HEK293 (cell line): ENCODE measurements around the gene CCSER2.

Experiments used
- CTCF ChIA-PET: fragments of 350-600 bp; formaldehyde crosslinking; extraction: SDS; loops from one replicate; lab custom pipeline; 2021; ENCODE audit warnings: antibody characterized with exemption; lab: Yijun Ruan, JAX
- POLR2A ChIA-PET: fragments of 300-600 bp; formaldehyde crosslinking; extraction: SDS; loops from one replicate; lab custom pipeline; 2020; ENCODE audit warnings: antibody characterized with exemption, inconsistent platforms; lab: Yijun Ruan, JAX
- H3K27ac ChIP-seq: fragments of 200-500 bp; sonication (Bioruptor generic); 2 replicates; pipeline ENCODE4 v1.5.1; 2014; ENCODE audit warnings: low read depth, low read length, control low read depth, inconsistent platforms; ENCODE audit errors: extremely low read depth
- H3K36me3 ChIP-seq, 2 experiments: fragments of 200-500 bp in 1 of 2; sonication (Bioruptor generic) in 1 of 2; 1 replicate in 1 of 2; 2 replicates in 1 of 2; pipeline ENCODE4 v1.5.1; 2014 to 2017; ENCODE audit warnings: inconsistent platforms in 2 of 2, low read length in 2 of 2; ENCODE audit not compliant: control insufficient read depth in 2 of 2, insufficient read depth in 1 of 2
- H3K4me1 ChIP-seq: fragments of 200-500 bp; sonication (Bioruptor generic); 2 replicates; pipeline ENCODE4 v1.5.1; 2014; ENCODE audit warnings: mild to moderate bottlenecking, low read length, inconsistent platforms; ENCODE audit not compliant: control insufficient read depth, insufficient read depth
- H3K4me3 ChIP-seq: 2 replicates; pipeline ENCODE4 v1.5.1; 2011; ENCODE audit warnings: low read depth, mild to moderate bottlenecking, control low read depth, low read length, moderate library complexity
- H3K9me3 ChIP-seq: fragments of 200-500 bp; sonication (Bioruptor generic); 2 replicates; pipeline ENCODE4 v1.5.1; 2014; ENCODE audit warnings: low read depth, low read length, inconsistent platforms; ENCODE audit not compliant: control insufficient read depth, insufficient read depth
- EGR2 ChIP-seq: fragments of 450-650 bp; formaldehyde crosslinking; IDR thresholded peaks from 2 replicates; pipeline ENCODE4 v1.5.1; 2016; ENCODE audit warnings: low read depth, missing biosample characterization, missing genetic modification characterization
- KLF9 ChIP-seq: fragments of 450-650 bp; formaldehyde crosslinking; IDR thresholded peaks from 2 replicates; pipeline ENCODE4 v1.5.1; 2016; ENCODE audit warnings: missing biosample characterization, missing genetic modification characterization, low read depth
- MEIS1 ChIP-seq: sonication (generic); formaldehyde crosslinking; IDR thresholded peaks from 2 replicates; pipeline ENCODE4 v1.8.1; 2022; ENCODE audit warnings: missing genetic modification reagents, mild to moderate bottlenecking, borderline replicate concordance
- ZBTB8A ChIP-seq: fragments of 450-650 bp; formaldehyde crosslinking; IDR thresholded peaks from 2 replicates; pipeline ENCODE4 v1.5.1; 2016; ENCODE audit warnings: missing biosample characterization, missing genetic modification characterization
- ZFHX2 ChIP-seq: fragments of 450-650 bp; formaldehyde crosslinking; conservative IDR thresholded peaks from 2 replicates; pipeline ENCODE4 v1.5.1; 2016; ENCODE audit warnings: missing biosample characterization, missing genetic modification characterization
- ZNF114 ChIP-seq: fragments of 450-650 bp; formaldehyde crosslinking; IDR thresholded peaks from 2 replicates; pipeline ENCODE4 v1.5.0; 2017; ENCODE audit warnings: missing biosample characterization, missing genetic modification characterization
- ZNF23 ChIP-seq: fragments of 450-650 bp; formaldehyde crosslinking; IDR thresholded peaks from 2 replicates; pipeline ENCODE4 v1.5.1; 2016; ENCODE audit warnings: missing biosample characterization, missing genetic modification characterization, borderline replicate concordance
- ZNF292 ChIP-seq: fragments of 450-650 bp; formaldehyde crosslinking; IDR thresholded peaks from 2 replicates; pipeline ENCODE4 v1.5.1; 2016; ENCODE audit warnings: low read depth, missing biosample characterization, missing genetic modification characterization, borderline replicate concordance
- ZNF391 ChIP-seq: fragments of 450-650 bp; formaldehyde crosslinking; IDR thresholded peaks from 2 replicates; pipeline ENCODE4 v1.5.1; 2016; ENCODE audit warnings: low read depth, missing biosample characterization, missing genetic modification characterization, borderline replicate concordance
- ZNF394 ChIP-seq: fragments of 450-650 bp; formaldehyde crosslinking; IDR thresholded peaks from 2 replicates; pipeline ENCODE4 v1.5.1; 2016; ENCODE audit warnings: missing biosample characterization, missing genetic modification characterization, mild to moderate bottlenecking, moderate library complexity, borderline replicate concordance
- ZNF426 ChIP-seq: fragments of 450-650 bp; formaldehyde crosslinking; IDR thresholded peaks from 2 replicates; pipeline ENCODE4 v1.5.1; 2017; ENCODE audit warnings: missing biosample characterization, missing genetic modification characterization, mild to moderate bottlenecking, inconsistent platforms, moderate library complexity
- ZNF585B ChIP-seq: fragments of 450-650 bp; formaldehyde crosslinking; IDR thresholded peaks from 2 replicates; pipeline ENCODE4 v1.5.1; 2016; ENCODE audit warnings: missing biosample characterization, missing genetic modification characterization
- ZNF654 ChIP-seq: fragments of 450-650 bp; formaldehyde crosslinking; IDR thresholded peaks from 2 replicates; pipeline ENCODE4 v1.5.1; 2016; ENCODE audit warnings: low read depth, missing biosample characterization, missing genetic modification characterization
- ZNF830 ChIP-seq: fragments of 450-650 bp; IDR thresholded peaks from 2 replicates; pipeline ENCODE4 v1.5.0; 2018; ENCODE audit warnings: missing biosample characterization, missing genetic modification characterization, low read depth, mild to moderate bottlenecking, moderate library complexity
- TF ChIP-seq, protein P1 (sequence below): fragments of 450-650 bp; formaldehyde crosslinking; optimal IDR thresholded peaks from 2 replicates; pipeline ENCODE3; 2016; ENCODE audit warnings: missing biosample characterization, mild to moderate bottlenecking, missing genetic modification characterization
- TF ChIP-seq, protein P2 (sequence below): fragments of 450-650 bp; formaldehyde crosslinking; IDR thresholded peaks from 2 replicates; pipeline ENCODE4 v1.5.1; 2016; ENCODE audit warnings: missing biosample characterization, missing genetic modification characterization
- TF ChIP-seq, protein P3 (sequence below): fragments of 450-650 bp; formaldehyde crosslinking; IDR thresholded peaks from 2 replicates; pipeline ENCODE4 v1.5.1; 2016; ENCODE audit warnings: missing biosample characterization, missing genetic modification characterization
- TF ChIP-seq, protein P4 (sequence below): fragments of 450-650 bp; formaldehyde crosslinking; IDR thresholded peaks from 2 replicates; pipeline ENCODE4 v1.5.1; 2016; ENCODE audit warnings: missing biosample characterization, missing genetic modification characterization
- TF ChIP-seq, protein P5 (sequence below): fragments of 450-650 bp; formaldehyde crosslinking; IDR thresholded peaks from 2 replicates; pipeline ENCODE4 v1.5.1; 2016; ENCODE audit warnings: missing biosample characterization, missing genetic modification characterization

Gene CCSER2

DNA sequence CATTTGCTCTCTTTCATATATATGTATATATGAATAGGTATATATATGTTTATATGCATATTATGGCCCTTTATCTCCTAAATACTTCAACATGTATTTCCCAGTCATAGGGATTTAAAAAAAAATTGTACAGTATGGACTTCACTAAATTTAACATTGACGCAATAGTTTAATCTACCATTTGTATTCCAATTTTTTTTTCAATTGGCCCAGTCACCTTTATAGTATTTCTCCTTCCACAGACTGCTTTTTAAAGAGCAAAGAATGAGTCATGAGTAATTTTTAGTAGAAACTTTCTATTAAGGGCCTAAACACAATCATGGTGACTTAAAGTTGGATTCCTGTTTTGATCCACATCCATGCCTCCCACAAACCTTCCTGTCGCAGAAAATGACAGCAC lies 20.5 kb downstream of the CCSER2 start:
- CTCF ChIA-PET: interaction anchor here (0.6 to 2.9 kb wide), 4 partner anchors 81 to 191 kb away, joined by 5 to 17 read pairs (median 10); no protein-coding TSS in a partner anchor

DNA sequence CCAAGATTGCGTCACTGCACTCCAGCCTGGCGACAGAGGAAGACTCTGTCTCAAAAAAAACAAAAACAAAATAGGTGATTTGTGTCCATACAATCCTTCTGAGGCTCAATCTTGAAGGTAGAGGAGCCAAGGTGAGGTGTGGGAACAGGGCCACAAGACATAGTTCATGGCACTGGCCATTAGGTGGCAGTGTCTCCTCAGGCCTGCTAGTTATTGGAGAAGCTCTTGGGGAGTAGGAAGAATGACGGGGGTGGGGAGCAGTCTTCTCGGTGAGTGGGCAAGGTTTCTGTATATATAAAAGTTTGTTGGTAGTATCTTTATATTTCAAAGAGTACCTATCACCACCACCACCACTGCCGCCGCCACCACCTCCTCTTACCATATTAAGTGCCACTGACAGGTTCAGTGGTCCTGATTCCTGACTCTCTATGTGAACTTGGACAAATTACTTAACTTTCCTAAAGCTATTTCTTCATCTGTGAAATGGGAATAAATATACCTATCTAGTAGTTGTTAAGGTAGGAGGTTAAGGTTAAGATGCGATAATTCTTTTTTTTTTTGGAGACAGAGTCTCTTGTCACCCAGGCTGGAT lies 24.0 kb downstream of the CCSER2 start:
- H3K36me3 ChIP-seq: no peaks in the 10 kb centered on the region
- TF ChIP-seq ZFHX2 (tag by site-specific recombination) (0 out of 2 replicates have a peak, but pooled peaks have one; percentile 33), ZBTB8A (tag by site-specific recombination) (no peak), EGR2 (tag by site-specific recombination) (peak; percentile 33; the same call in 1 of the 2 replicates), ZNF654 (tag by site-specific recombination) (peak; percentile 82), ZNF391 (tag by site-specific recombination) (no peak), ZNF585B (tag by site-specific recombination) (no peak), ZNF394 (0 out of 2 replicates have a peak, but pooled peaks have one; percentile 17)
- TF ChIP-seq, protein P1, sequence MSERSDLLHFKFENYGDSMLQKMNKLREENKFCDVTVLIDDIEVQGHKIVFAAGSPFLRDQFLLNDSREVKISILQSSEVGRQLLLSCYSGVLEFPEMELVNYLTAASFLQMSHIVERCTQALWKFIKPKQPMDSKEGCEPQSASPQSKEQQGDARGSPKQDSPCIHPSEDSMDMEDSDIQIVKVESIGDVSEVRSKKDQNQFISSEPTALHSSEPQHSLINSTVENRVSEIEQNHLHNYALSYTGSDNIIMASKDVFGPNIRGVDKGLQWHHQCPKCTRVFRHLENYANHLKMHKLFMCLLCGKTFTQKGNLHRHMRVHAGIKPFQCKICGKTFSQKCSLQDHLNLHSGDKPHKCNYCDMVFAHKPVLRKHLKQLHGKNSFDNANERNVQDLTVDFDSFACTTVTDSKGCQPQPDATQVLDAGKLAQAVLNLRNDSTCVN (tag by site-specific recombination): no peak
- TF ChIP-seq, protein P2, sequence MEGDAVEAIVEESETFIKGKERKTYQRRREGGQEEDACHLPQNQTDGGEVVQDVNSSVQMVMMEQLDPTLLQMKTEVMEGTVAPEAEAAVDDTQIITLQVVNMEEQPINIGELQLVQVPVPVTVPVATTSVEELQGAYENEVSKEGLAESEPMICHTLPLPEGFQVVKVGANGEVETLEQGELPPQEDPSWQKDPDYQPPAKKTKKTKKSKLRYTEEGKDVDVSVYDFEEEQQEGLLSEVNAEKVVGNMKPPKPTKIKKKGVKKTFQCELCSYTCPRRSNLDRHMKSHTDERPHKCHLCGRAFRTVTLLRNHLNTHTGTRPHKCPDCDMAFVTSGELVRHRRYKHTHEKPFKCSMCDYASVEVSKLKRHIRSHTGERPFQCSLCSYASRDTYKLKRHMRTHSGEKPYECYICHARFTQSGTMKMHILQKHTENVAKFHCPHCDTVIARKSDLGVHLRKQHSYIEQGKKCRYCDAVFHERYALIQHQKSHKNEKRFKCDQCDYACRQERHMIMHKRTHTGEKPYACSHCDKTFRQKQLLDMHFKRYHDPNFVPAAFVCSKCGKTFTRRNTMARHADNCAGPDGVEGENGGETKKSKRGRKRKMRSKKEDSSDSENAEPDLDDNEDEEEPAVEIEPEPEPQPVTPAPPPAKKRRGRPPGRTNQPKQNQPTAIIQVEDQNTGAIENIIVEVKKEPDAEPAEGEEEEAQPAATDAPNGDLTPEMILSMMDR (tag by site-specific recombination): peak; percentile 50
- no peak overlapping the region for H3K4me3 ChIP-seq
- H3K4me1 ChIP-seq: peaks cover 11% of the 10 kb centered on the region; the same call in 1 of the 2 replicates
- no peaks in the 10 kb centered on the region for H3K9me3 ChIP-seq
- POLR2A ChIA-PET: interaction anchor here (0.8 kb wide), 1 partner anchor 24 kb away, joined by 6 read pairs; the partner anchor contains the start of gene CCSER2
- H3K27ac ChIP-seq: no peak overlapping the region
- CTCF ChIA-PET: interaction anchor here (0.5 to 2.4 kb wide), 27 partner anchors 8 to 404 kb away, joined by 3 to 18 read pairs (median 4); partner anchors contain the start of gene CCSER2

More for the DNA sequence above, 20.5 kb downstream of the CCSER2 start:
- Histone ChIP-seq H3K4me1 (0 out of 2 replicates have a peak, but pooled peaks cover 7% of the 10 kb centered on the region), H3K4me3 (no peak overlapping the region), H3K27ac (no peak overlapping the region)
- TF ChIP-seq MEIS1 (CRISPR knock-in tag) (no peak), ZNF830 (tag by site-specific recombination) (no peak), ZNF114 (no peak)
- TF ChIP-seq, protein P3, sequence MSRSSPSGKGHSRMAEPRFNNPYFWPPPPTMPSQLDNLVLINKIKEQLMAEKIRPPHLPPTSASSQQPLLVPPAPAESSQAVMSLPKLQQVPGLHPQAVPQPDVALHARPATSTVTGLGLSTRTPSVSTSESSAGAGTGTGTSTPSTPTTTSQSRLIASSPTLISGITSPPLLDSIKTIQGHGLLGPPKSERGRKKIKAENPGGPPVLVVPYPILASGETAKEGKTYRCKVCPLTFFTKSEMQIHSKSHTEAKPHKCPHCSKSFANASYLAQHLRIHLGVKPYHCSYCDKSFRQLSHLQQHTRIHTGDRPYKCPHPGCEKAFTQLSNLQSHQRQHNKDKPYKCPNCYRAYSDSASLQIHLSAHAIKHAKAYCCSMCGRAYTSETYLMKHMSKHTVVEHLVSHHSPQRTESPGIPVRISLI (tag by site-specific recombination): 0 out of 2 replicates have a peak, but pooled peaks have one; percentile 53
- TF ChIP-seq, all 188 proteins: peak for 1
- Histone ChIP-seq H3K9me3 (no peaks in the 10 kb centered on the region), H3K36me3 (no peaks in the 10 kb centered on the region)
- POLR2A ChIA-PET: no interaction called here

DNA sequence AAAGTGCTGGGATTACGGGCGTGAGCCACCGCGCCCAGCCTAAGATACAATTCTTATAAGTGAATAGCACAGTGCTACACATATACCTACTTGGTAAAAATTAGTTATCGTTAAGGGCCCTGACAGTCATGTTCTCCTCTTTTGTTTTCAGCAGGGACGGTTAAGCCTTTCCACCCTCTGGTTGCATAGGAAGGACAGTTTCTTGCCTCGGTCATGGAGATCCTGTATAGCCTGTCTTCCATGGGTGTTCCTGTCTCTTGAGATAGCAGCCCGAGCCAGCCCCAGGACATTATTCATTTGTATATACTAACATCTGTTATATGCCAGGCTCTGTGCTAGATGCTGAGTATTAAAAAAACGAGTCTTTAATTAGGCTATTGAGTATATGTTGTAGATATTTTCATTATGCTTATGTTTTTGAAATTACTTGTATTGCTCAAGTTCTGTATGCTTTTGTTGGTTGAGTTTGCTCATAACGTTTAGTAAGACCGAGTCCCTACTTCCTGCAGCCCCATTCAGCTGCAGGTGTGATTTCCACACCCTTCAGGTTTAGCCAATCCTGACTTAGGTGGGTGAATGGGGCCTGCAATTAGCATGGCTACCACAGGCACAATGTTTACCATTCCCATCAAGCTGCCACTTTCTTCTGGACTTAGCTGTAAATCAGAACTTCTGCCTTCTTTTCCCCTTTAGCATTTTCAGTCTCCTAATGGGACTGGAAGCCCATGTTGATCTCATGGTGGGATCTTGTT lies 24.8 kb downstream of the CCSER2 start:
- Histone ChIP-seq H3K4me3 (no peak overlapping the region), H3K36me3 (no peaks in the 10 kb centered on the region), H3K27ac (no peak overlapping the region), H3K4me1 (peaks cover 11% of the 10 kb centered on the region; the same call in 1 of the 2 replicates), H3K9me3 (no peaks in the 10 kb centered on the region)
- ChIA-PET POLR2A (no interaction called here), CTCF (interaction anchor here (0.6 to 2.4 kb wide), 19 partner anchors 9 to 1777 kb away, joined by 3 to 18 read pairs (median 6); partner anchors contain the start of gene CCSER2)
- no peak for TF ChIP-seq ZNF292 (tag by site-specific recombination)
- TF ChIP-seq, protein P4, sequence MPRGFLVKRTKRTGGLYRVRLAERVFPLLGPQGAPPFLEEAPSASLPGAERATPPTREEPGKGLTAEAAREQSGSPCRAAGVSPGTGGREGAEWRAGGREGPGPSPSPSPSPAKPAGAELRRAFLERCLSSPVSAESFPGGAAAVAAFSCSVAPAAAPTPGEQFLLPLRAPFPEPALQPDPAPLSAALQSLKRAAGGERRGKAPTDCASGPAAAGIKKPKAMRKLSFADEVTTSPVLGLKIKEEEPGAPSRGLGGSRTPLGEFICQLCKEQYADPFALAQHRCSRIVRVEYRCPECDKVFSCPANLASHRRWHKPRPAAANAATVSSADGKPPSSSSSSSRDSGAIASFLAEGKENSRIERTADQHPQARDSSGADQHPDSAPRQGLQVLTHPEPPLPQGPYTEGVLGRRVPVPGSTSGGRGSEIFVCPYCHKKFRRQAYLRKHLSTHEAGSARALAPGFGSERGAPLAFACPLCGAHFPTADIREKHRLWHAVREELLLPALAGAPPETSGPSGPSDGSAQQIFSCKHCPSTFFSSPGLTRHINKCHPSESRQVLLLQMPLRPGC (tag by site-specific recombination): no peak
- TF ChIP-seq ZFHX2 (tag by site-specific recombination): no peak
- TF ChIP-seq ZNF426 (tag by site-specific recombination): no peak
- no peak for TF ChIP-seq KLF9
- no peak for TF ChIP-seq ZNF23 (tag by site-specific recombination)
- TF ChIP-seq, protein P5, sequence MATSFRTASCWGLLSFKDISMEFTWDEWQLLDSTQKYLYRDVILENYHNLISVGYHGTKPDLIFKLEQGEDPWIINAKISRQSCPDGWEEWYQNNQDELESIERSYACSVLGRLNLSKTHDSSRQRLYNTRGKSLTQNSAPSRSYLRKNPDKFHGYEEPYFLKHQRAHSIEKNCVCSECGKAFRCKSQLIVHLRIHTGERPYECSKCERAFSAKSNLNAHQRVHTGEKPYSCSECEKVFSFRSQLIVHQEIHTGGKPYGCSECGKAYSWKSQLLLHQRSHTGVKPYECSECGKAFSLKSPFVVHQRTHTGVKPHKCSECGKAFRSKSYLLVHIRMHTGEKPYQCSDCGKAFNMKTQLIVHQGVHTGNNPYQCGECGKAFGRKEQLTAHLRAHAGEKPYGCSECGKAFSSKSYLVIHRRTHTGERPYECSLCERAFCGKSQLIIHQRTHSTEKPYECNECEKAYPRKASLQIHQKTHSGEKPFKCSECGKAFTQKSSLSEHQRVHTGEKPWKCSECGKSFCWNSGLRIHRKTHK: no peak
